ENCODE results near the gene ADAMTS9.
A peak's percentile ranks its signal among the peaks of the same experiment; 100 is the strongest.

The ADAMTS9 gene

DNA sequence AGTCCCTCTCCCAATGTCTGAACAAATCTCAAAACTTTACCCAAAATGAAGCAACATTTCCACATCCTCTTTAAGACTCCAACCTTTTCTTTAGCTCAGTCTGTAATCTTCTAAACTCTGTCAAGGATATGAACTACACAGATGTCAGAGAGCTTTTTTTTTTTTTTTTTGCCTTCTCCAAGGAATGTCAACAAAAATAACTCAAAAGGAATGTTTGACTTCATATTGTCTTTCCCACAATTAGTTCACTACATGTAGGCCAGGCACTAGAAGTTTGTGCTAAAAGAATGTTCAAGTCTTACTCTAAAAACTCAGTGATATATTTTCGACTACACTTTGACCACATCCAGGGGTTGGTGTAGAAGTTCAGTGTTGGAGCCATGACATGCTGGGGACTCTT is 37.1 kb downstream of the ADAMTS9 start:
- no peak for TF ChIP-seq CTCF (IDR thresholded peaks at IDR 0.05; ENCODE audit: control insufficient read depth, insufficient read depth, low read depth, low read length, missing control alignments)

GRCh38 chr3:64650096-64650622 is 37.6 kb downstream of the ADAMTS9 start:
- H3K4me3 ChIP-seq (ENCODE audit: control insufficient read depth, low read depth, low read length), result no peak overlapping the region
- no peak for DNase-seq (ENCODE audit: low read depth)
- TF ChIP-seq CTCF (IDR thresholded peaks at IDR 0.05; ENCODE audit: control insufficient read depth, insufficient read depth, low read depth, low read length, missing control alignments), result no peak

More for the DNA sequence above, 37.1 kb downstream of the ADAMTS9 start:
- DNase-seq (ENCODE audit: low read depth), result peak; percentile 45
- H3K4me3 ChIP-seq (ENCODE audit: control insufficient read depth, low read depth, low read length), result no peak overlapping the region

DNA sequence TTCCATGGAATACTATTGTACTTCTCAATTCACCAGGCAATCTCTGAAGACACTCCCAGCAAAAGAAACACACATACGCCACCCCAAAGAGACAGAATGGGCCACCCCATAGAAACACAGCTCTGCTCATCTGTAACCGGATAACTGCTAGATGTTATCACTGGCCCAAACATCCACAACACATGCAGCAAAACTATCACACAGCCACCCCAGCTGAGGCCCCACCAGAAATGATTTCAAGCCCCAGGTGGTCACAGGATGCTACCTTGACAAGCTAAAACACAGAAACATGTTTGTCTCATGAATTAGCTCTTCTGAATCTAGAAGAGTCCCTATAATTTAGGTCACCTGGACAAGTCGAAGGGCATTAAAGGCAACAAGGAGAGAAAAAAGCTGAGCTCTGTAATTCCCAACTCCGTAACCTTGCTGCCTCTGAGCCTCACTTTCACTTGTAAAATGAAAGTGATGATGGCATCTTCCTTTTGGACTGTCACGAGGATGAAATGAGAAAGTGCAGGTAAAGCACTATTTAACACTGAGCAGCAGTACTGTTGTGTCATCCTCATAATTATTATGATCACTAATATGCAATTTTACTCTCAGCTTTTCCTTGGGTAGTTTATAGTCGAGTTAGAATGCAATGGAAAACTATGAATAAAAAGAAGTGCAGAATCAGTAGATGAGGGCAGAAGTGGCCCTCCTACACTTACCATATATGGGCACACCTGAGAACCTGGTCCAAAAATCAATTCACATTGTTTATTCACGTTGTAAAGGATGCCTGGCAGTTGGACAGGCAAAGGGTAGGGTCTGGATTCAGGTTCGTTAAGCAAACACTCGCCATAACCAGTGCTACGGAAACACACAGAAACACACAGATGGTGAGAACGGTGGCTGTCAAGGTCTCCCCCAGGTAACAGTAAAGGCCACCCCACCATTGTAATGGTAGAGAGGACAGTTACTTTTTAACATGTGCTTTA is 38.6 kb downstream of the ADAMTS9 start:
- no peak for TF ChIP-seq CTCF (IDR thresholded peaks at IDR 0.05; ENCODE audit: control insufficient read depth, insufficient read depth, low read depth, low read length, missing control alignments)
- no peak for DNase-seq (ENCODE audit: low read depth)

GRCh38 chr3:64647825-64648224 is 40.0 kb downstream of the ADAMTS9 start:
- no peak overlapping the region for H3K4me3 ChIP-seq (ENCODE audit: control insufficient read depth, low read depth, low read length)
- no peak for TF ChIP-seq CTCF (IDR thresholded peaks at IDR 0.05; ENCODE audit: control insufficient read depth, insufficient read depth, low read depth, low read length, missing control alignments)
- DNase-seq (ENCODE audit: low read depth), result no peak

More for the DNA sequence above, 38.6 kb downstream of the ADAMTS9 start:
- no peak overlapping the region for H3K4me3 ChIP-seq (ENCODE audit: control insufficient read depth, low read depth, low read length)

GRCh38 chr3:64645243-64645642 is 42.6 kb downstream of the ADAMTS9 start:
- H3K4me3 ChIP-seq (ENCODE audit: control insufficient read depth, low read depth, low read length), result no peak overlapping the region
- TF ChIP-seq CTCF (IDR thresholded peaks at IDR 0.05; ENCODE audit: control insufficient read depth, insufficient read depth, low read depth, low read length, missing control alignments), result no peak
- no peak for DNase-seq (ENCODE audit: low read depth)

GRCh38 chr3:64644483-64644882 is 43.3 kb downstream of the ADAMTS9 start:
- H3K4me3 ChIP-seq (ENCODE audit: control insufficient read depth, low read depth, low read length), result no peak overlapping the region
- no peak for DNase-seq (ENCODE audit: low read depth)
- no peak for TF ChIP-seq CTCF (IDR thresholded peaks at IDR 0.05; ENCODE audit: control insufficient read depth, insufficient read depth, low read depth, low read length, missing control alignments)
